HCT116 (cell line): Measurements from ENCODE around the gene RABGEF1.

Experiments used
- CBX3 ChIP-seq: IDR thresholded peaks from 2 replicates; pipeline ENCODE4 v1.6.1; 2012; ENCODE audit warnings: low read depth
- ELF1 ChIP-seq: IDR thresholded peaks from 2 replicates; pipeline ENCODE4 v1.6.1; 2012; ENCODE audit warnings: low read depth, borderline replicate concordance
- MAX ChIP-seq: IDR thresholded peaks from 2 replicates; pipeline ENCODE4 v1.6.1; 2012
- POLR2A ChIP-seq: IDR thresholded peaks from 2 replicates; pipeline ENCODE4 v1.7.0; 2011; ENCODE audit warnings: borderline replicate concordance; ENCODE audit not compliant: insufficient read depth, insufficient read length; ENCODE audit errors: extremely low read depth
- POLR2AphosphoS5 ChIP-seq: IDR thresholded peaks from 2 replicates; pipeline ENCODE4 v1.6.1; 2011; ENCODE audit warnings: mild to moderate bottlenecking, low read depth, low read length, moderate library complexity
- YY1 ChIP-seq: IDR thresholded peaks from 2 replicates; pipeline ENCODE4 v1.6.1; 2011; ENCODE audit warnings: low read length, low read depth, moderate library complexity, mild to moderate bottlenecking; ENCODE audit not compliant: insufficient replicate concordance; ENCODE audit errors: extremely low read depth
- TF ChIP-seq, protein P1 (sequence below), 3 experiments: fragments of 200-600 bp in 1 of 3; sonication (generic) in 1 of 3; IDR thresholded peaks in 2 of 3; conservative IDR thresholded peaks in 1 of 3; 2 replicates each; pipeline ENCODE4 v1.5.1; 2012 to 2017; ENCODE audit warnings: low read depth in 2 of 3, low read length in 2 of 3, antibody characterized with exemption in 1 of 3, borderline replicate concordance in 1 of 3, control low read depth in 1 of 3, mild to moderate bottlenecking in 1 of 3, mixed read lengths in 1 of 3, mixed run types in 1 of 3, moderate library complexity in 1 of 3; ENCODE audit not compliant: insufficient read depth in 1 of 3
- TF ChIP-seq, protein P2 (sequence below): IDR thresholded peaks from 2 replicates; pipeline ENCODE4 v1.6.1; 2012

GRCh38 chr7:66824041-66824440 is 83.5 kb downstream of the RABGEF1 start:
- TF ChIP-seq POLR2A (no peak), ELF1 (no peak), MAX (no peak), POLR2AphosphoS5 (no peak), YY1 (no peak), CBX3 (no peak)
- TF ChIP-seq, protein P1, sequence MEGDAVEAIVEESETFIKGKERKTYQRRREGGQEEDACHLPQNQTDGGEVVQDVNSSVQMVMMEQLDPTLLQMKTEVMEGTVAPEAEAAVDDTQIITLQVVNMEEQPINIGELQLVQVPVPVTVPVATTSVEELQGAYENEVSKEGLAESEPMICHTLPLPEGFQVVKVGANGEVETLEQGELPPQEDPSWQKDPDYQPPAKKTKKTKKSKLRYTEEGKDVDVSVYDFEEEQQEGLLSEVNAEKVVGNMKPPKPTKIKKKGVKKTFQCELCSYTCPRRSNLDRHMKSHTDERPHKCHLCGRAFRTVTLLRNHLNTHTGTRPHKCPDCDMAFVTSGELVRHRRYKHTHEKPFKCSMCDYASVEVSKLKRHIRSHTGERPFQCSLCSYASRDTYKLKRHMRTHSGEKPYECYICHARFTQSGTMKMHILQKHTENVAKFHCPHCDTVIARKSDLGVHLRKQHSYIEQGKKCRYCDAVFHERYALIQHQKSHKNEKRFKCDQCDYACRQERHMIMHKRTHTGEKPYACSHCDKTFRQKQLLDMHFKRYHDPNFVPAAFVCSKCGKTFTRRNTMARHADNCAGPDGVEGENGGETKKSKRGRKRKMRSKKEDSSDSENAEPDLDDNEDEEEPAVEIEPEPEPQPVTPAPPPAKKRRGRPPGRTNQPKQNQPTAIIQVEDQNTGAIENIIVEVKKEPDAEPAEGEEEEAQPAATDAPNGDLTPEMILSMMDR (IDR thresholded peaks at IDR 0.05 in 2 of 3, conservative IDR thresholded peaks at IDR 0.05 in 1 of 3; ENCODE audit: borderline replicate concordance in 1 of 3, insufficient read depth in 1 of 3, low read depth in 2 of 3, low read length in 2 of 3) = no peak
- TF ChIP-seq, protein P2, sequence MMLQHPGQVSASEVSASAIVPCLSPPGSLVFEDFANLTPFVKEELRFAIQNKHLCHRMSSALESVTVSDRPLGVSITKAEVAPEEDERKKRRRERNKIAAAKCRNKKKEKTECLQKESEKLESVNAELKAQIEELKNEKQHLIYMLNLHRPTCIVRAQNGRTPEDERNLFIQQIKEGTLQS = no peak
